ENCODE data around the gene TSPAN2. TPM values are rescaled to one million over a fixed set of nuclear protein-coding genes. Genes with fewer than 3 reads are reported as not detected.

The TSPAN2 gene
- polyA plus RNA-seq, 1 donor from 2014 or later, result 34.4 TPM

DNA sequence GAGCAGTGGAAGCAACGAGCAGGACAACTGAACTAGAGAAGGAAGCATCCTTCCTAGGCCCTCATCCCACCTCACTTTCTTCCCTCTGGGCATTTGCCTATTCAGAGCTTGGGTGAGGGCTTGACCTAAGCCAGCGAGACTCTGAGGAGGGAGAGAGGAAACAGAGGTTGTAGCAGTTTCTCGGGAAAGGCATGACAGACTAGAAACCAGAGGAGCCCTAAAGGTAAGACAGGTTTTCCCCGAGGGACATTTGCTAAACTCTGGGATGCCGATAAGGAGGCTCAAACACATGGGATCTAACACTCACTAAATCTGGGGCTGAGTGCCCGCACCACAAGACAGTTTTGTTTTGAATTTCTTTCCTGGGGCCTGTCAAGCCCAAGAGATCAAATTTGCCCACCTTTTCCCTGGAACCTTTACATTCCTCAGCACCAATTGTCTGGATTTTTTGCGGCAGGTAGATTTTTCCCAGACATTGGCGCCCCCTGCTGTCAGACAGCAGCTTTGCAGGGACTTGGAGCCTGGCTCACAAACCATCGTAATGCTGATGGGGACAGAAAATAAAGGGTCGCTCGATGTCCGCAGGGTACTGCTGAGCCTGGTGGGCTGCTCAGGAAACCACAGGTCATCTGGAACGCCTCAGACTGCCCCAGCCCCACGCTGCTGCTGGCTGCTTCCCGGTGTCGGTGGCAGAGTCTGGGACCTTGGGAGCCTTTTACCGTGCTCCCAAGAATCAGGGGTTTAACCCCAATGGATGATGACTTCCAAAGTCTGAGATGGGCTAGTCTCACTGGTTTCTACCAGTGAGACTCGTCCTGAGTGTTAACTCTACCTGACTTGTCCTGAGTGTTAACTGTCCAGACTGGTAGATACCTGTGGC lies 23.4 kb upstream of the TSPAN2 start:
- H3K9me3 ChIP-seq (ENCODE audit: low read length), result no peaks in the 10 kb centered on the region
- H3K27ac ChIP-seq (ENCODE audit: low read length), result no peak overlapping the region
- no peaks in the 10 kb centered on the region for H3F3A ChIP-seq (ENCODE audit: insufficient read depth, low read length, poor library complexity, severe bottlenecking)
- no peaks in the 10 kb centered on the region for H3K79me2 ChIP-seq (replicated peaks; ENCODE audit: insufficient read depth, low read length)
- H3K4me3 ChIP-seq (ENCODE audit: low read length), result no peak overlapping the region
- H3K9ac ChIP-seq (ENCODE audit: low read length), result no peak overlapping the region
- no peaks in the 10 kb centered on the region for H3K27me3 ChIP-seq (ENCODE audit: insufficient read depth, low read depth, low read length)
- no peak overlapping the region for H2AFZ ChIP-seq (ENCODE audit: low read depth, low read length)
- H4K20me1 ChIP-seq (ENCODE audit: insufficient read depth), result no peaks in the 10 kb centered on the region
- no peaks in the 10 kb centered on the region for H3K9me2 ChIP-seq (ENCODE audit: insufficient read depth, low read length)
- no peaks in the 10 kb centered on the region for H3K36me3 ChIP-seq (ENCODE audit: insufficient read depth, low read length)
- H3K4me2 ChIP-seq (ENCODE audit: low read length), result no peak overlapping the region
- TF ChIP-seq SMC3 (conservative IDR thresholded peaks at IDR 0.05; ENCODE audit: poor library complexity) (peak; percentile 95), TAF1 (IDR thresholded peaks at IDR 0.05; ENCODE audit: low read depth) (no peak), RAD21 (conservative IDR thresholded peaks at IDR 0.05) (peak; percentile 95), MXI1 (conservative IDR thresholded peaks at IDR 0.05; ENCODE audit: poor library complexity, severe bottlenecking) (no peak), POLR2AphosphoS5 (IDR thresholded peaks at IDR 0.05) (no peak), EP300 (conservative IDR thresholded peaks at IDR 0.05; ENCODE audit: poor library complexity, severe bottlenecking) (no peak), EZH2 (IDR thresholded peaks at IDR 0.05; ENCODE audit: borderline replicate concordance, insufficient read depth, low read length, poor library complexity, severe bottlenecking) (no peak)
- TF ChIP-seq, protein P1, sequence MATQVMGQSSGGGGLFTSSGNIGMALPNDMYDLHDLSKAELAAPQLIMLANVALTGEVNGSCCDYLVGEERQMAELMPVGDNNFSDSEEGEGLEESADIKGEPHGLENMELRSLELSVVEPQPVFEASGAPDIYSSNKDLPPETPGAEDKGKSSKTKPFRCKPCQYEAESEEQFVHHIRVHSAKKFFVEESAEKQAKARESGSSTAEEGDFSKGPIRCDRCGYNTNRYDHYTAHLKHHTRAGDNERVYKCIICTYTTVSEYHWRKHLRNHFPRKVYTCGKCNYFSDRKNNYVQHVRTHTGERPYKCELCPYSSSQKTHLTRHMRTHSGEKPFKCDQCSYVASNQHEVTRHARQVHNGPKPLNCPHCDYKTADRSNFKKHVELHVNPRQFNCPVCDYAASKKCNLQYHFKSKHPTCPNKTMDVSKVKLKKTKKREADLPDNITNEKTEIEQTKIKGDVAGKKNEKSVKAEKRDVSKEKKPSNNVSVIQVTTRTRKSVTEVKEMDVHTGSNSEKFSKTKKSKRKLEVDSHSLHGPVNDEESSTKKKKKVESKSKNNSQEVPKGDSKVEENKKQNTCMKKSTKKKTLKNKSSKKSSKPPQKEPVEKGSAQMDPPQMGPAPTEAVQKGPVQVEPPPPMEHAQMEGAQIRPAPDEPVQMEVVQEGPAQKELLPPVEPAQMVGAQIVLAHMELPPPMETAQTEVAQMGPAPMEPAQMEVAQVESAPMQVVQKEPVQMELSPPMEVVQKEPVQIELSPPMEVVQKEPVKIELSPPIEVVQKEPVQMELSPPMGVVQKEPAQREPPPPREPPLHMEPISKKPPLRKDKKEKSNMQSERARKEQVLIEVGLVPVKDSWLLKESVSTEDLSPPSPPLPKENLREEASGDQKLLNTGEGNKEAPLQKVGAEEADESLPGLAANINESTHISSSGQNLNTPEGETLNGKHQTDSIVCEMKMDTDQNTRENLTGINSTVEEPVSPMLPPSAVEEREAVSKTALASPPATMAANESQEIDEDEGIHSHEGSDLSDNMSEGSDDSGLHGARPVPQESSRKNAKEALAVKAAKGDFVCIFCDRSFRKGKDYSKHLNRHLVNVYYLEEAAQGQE (IDR thresholded peaks at IDR 0.05; ENCODE audit: borderline replicate concordance), result no peak
- TF ChIP-seq, protein P2, sequence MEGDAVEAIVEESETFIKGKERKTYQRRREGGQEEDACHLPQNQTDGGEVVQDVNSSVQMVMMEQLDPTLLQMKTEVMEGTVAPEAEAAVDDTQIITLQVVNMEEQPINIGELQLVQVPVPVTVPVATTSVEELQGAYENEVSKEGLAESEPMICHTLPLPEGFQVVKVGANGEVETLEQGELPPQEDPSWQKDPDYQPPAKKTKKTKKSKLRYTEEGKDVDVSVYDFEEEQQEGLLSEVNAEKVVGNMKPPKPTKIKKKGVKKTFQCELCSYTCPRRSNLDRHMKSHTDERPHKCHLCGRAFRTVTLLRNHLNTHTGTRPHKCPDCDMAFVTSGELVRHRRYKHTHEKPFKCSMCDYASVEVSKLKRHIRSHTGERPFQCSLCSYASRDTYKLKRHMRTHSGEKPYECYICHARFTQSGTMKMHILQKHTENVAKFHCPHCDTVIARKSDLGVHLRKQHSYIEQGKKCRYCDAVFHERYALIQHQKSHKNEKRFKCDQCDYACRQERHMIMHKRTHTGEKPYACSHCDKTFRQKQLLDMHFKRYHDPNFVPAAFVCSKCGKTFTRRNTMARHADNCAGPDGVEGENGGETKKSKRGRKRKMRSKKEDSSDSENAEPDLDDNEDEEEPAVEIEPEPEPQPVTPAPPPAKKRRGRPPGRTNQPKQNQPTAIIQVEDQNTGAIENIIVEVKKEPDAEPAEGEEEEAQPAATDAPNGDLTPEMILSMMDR (IDR thresholded peaks at IDR 0.05; ENCODE audit: poor library complexity, severe bottlenecking), result peak; percentile 93

DNA sequence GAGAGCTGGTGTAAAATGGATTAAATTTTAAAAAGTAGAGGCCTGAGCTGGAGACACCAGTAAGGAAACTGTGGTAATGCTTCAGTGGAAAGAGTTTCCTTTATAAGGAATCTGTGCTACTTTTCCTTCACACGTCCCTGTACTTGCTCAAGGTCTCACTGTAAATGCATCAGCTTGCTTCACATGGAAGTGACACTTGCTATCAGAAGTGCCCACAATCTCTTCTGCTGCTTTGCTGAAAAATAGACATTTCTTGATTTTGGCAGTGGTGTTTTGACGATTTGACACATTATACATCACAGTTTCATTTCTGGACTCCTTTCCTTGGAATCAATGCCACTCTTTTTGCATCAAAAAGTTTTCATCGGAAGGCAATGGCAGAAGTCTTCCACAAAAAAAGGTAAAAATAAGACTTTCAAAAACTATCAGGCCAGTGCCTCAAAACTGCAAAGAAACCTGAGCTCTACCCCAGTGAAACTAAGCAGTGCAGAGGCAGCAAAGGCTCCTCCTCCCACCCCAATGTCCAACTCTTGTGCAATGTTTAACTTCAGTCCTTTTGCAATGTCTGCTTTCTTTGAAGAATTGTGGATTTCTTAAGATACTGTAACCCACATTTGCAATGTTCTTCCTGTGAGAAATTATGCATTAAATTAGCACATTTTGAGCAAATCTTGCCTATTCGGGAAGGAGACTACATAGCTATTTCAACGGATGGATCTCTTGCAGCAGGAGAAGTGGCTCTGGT lies 18.4 kb upstream of the TSPAN2 start:
- Histone ChIP-seq H3K9me2 (ENCODE audit: insufficient read depth, low read length) (no peaks in the 10 kb centered on the region), H3K9me3 (ENCODE audit: low read length) (no peaks in the 10 kb centered on the region), H3K36me3 (ENCODE audit: insufficient read depth, low read length) (no peaks in the 10 kb centered on the region), H3K27me3 (ENCODE audit: insufficient read depth, low read depth, low read length) (no peaks in the 10 kb centered on the region), H3K4me3 (ENCODE audit: low read length) (no peak overlapping the region), H4K20me1 (ENCODE audit: insufficient read depth) (no peaks in the 10 kb centered on the region), H3K27ac (ENCODE audit: low read length) (no peak overlapping the region), H3F3A (ENCODE audit: insufficient read depth, low read length, poor library complexity, severe bottlenecking) (no peaks in the 10 kb centered on the region), H3K9ac (ENCODE audit: low read length) (no peak overlapping the region), H2AFZ (ENCODE audit: low read depth, low read length) (no peak overlapping the region), H3K4me2 (ENCODE audit: low read length) (no peak overlapping the region), H3K79me2 (replicated peaks; ENCODE audit: insufficient read depth, low read length) (no peaks in the 10 kb centered on the region)
- TF ChIP-seq EZH2 (IDR thresholded peaks at IDR 0.05; ENCODE audit: borderline replicate concordance, insufficient read depth, low read length, poor library complexity, severe bottlenecking) (no peak), MXI1 (conservative IDR thresholded peaks at IDR 0.05; ENCODE audit: poor library complexity, severe bottlenecking) (no peak), RAD21 (conservative IDR thresholded peaks at IDR 0.05) (no peak), TAF1 (IDR thresholded peaks at IDR 0.05; ENCODE audit: low read depth) (no peak)
- TF ChIP-seq, protein P1 (IDR thresholded peaks at IDR 0.05; ENCODE audit: borderline replicate concordance), result no peak

All from neural cell (in vitro differentiated cells).